Stimulated activated CD4-positive, alpha-beta T cell treated with anti-CD3 and anti-CD28 coated beads, Interleukin-4, amount 100 ng/mL, for 1 hour (primary cell): Measurements from ENCODE around the gene PPA1.
"Not testable (repeated sequence)": the region's sequence is repeated elsewhere in the genome, so short reads cannot be mapped to it uniquely, and the experiment has no call there.

Source experiments
- DNase-seq: peaks from one replicate; pipeline ENCODE4 v3.0.0-alpha.2; 2020

The PPA1 gene

DNA sequence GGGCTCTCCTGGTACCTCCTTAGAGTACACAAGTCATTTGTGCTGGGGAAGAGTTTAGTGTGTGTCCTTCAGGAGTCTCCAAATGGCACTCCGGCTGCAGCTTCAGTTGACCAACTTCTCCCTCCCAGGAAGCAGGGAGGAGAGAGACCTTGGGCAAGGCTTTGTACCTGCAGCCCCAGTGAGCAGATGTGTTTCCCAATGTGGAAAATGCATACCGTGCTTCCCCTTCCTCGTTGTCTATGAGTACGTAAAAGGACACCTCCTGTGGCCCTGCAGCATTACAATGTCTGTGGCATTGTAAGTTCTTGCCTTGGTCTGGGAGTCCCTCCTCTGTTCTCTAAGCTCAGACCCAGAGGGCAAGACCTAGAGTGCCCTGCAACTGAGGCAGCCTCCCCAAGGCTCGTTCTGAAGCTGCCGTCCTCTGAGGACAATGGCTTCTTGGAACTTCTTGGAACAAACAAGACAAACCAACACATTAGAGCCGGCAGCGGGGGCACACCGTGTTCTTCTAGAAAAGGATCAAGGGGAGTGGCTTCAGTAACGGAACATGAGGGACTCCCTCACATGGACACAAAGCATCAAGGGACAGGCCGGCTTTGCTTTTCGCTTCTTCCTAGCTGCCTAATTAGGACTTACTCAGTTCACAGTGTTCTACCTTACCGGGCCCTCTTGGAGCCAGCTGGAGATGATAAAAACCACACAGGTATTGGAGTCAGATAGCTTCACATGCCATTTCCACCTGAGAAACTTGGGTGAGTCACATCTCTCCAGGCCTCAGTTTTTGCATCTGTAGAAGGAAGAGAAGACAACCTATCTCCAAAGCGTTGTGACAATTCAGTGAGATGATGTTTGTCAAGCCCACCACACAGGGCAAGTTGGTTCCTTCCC, 20.9 kb upstream of the PPA1 start:
- DNase-seq: no peak

DNA sequence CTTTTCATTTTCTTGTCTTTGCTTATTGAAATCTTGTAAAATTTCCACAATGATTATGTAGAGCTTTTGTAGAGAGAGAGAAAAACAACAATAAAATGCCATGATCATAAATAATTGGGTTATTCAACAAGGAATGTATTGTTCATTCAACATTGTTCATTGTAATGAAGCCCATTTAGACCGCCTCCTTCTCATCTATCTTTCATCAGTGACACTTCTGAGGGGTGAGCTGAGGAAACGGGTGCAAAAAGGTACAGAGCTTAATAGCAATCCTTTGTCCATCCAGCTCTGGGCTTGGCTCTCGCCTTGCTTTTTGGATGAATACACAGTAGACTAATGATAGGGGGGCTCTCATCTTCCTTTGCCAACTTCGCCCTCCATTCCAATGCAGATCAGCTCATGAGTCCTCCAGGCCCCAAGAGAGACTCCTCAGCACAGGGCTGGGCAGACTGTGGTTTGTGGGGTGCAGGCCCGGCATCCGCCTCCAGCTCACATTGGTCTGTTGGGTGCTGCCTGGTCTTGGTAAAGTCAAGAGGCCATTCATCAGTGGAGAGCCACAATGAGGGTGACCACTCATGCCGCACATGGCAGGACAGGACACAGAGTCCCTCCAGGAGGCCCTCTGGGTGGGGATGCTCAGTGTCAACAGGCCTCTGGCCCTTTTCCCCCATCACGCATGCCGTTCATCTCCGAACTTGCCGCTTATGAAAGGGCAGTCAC, 17.9 kb upstream of the PPA1 start:
- no peak for DNase-seq

GRCh38 chr10:70247360-70247759, 14.1 kb upstream of the PPA1 start:
- no peak for DNase-seq

- DNase-seq: no peak
These were observed 7.9 kb upstream of the PPA1 start for GRCh38 chr10:70241081-70241480.

DNA sequence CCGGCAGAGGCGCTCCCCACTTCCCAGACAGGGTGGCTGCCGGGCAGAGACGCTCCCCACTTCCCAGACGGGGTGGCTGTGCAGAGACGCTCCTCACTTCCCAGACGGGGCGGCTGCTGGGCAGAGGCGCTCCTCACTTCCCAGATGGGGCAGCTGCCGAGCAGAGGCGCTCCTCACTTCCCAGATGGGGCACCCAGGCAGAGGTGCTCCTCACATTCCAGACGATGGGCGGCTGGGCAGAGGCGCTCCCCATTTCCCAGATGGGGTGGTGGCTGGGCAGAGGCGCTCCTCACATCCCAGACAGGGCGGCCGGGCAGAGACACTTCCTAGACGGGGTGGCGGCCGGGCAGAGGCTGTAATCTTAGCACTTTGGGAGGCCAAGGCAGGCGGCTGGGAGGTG, 6.8 kb upstream of the PPA1 start:
- not testable (repeated sequence) for DNase-seq

DNA sequence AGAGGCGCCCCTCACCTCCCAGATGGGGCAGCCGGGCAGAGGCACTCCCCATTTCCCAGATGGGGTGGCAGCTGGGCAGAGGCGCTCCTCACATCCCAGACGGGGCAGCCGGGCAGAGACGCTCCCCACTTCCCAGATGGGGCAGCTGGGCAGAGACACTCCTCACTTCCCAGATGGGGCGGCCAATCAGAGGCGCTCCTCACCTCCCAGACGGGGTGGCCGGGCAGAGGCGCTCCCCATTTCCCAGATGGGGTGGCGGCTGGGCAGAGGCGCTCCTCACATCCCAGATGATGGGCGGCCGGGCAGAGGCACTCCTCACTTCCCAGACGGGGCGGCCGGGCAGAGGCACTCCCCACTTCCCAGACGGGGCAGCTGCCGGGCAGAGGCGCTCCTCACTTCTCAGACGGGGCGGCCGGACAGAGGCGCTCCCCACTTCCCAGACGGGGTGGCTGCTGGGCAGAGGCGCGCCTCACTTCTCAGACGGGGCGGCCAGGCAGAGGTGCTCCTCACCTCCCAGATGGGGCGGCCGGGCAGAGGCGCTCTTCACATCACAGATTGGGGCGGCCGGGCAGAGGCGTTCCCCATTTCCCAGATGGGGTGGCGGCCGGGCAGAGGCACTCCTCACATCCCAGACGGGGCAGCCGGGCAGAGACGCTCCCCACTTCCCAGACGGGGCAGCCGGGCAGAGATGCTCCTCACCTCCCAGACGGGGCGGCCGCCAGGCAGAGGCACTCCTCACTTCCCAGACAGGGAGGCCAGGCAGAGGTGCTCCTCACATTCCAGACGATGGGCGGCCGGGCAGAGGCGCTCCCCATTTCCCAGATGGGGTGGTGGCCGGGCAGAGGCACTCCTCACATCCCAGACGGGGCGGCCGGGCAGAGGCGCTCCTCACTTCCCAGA, 6.1 kb upstream of the PPA1 start:
- DNase-seq: not testable (repeated sequence)

DNA sequence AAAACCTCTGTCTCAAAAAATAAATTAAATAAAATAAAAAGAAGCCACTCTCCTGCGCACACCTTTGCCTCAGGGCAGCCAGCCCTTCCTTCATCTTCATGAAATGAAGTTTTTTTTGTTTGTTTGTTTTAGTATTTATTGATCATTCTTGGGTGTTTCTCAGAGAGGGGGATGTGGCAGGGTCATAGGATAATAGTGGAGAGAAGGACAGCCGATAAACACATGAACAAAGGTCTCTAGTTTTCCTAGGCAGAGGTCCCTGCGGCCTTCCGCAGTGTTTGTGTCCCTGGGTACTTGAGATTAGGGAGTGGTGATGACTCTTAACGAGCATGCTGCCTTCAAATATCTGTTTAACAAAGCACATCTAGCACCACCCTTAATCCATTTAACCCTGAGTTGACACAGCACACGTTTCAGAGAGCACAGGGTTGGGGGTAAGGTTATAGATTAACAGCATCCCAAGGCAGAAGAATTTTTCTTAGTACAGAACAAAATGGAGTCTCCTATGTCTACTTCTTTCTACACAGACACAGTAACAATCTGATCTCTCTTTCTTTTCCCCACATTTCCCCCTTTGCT, 4.8 kb upstream of the PPA1 start:
- DNase-seq: not testable (repeated sequence)

GRCh38 chr10:70234668-70235447, 1.6 kb upstream of the PPA1 start:
- no peak for DNase-seq

- DNase-seq: no peak
These were observed 691 bp upstream of the PPA1 start for GRCh38 chr10:70233939-70234300.

DNA sequence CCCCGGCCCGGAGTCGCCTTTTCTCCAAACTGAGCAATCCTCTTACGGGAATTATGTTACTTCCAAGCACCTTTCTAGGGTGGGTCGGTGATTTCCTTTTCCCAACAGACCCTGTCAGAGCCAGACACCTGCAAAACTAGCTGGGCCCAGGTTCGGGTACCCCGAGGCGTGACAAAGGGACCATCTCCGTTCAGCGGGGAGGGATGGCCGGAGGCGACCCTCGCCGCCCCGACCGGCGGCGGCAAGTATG, 445 bp downstream of the PPA1 start:
- DNase-seq: no peak

GRCh38 chr10:70232155-70232858, 922 bp downstream of the PPA1 start:
- DNase-seq: peak; percentile 45

DNA sequence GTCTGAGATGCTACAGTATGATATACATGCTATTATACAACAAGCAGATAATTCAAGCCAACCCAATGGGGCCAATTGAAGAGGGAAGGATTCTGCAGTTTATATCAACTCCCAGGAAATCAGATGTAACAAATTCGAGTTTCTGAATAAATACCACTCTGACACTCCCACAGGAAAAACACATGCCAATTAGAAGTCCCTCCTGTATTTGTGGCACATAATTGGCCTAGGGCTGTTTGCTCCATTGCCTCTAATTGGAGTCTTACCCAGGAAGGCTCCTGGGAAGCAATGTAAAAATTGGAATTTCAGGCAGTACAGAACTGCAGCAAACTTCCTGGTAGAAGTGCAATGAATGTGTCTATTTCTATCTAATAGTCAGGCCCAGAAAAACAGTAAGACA, 4.7 kb downstream of the PPA1 start:
- DNase-seq: no peak

DNA sequence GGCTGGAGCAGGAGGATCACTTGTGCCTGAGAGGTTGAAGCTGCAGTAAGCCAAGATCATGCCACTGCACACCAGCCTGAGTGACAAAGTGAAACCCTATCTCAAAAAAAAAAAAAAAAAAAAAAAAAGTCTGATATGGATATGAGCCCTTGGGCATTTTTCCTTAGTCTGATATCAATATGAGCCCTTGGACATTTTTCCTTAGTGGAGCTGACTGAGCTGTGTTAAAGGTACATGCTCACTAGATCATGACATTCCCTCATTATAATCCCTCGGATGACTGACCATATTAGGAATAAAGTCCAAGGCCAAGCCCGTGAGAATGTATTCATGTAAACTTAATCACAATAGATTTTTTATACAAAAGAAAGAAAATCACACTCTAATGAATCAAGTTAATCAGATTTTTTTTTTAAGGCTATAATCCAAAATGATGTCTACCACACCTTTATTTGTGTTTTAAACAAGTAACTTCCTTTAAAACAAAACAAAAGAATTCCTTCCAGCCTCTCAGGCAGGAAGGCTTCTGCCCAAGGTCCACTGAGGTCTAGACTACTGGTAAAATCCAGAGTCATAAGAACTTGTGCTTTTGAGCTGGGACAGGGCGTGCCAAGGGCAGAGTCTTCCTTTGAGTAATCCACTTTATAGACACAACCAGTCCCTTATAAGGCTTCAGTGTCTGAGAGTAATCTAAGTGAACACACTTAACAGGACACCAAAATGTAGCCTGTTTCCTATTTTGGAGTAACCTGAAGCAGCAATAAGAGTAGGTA, 5.5 kb downstream of the PPA1 start:
- no peak for DNase-seq

DNA sequence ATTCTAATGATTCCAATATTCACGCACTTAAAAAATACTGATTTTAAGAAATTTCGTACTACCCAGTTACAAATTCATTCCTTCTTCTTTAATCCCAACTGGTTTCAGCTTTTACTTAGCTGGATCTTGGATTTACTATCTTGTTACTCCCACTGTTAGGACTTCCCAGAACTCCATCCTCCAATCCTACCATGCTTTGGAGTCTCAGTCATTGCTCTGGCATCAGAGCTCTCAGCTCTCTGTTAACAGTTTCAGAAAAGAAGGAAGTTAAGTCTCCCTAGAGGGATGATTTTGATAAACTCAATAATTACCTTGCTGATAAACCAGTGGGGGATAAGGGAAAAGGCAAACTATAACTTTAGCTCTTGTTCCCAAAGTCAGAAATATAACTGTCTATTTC, 9.5 kb downstream of the PPA1 start:
- no peak for DNase-seq

DNA sequence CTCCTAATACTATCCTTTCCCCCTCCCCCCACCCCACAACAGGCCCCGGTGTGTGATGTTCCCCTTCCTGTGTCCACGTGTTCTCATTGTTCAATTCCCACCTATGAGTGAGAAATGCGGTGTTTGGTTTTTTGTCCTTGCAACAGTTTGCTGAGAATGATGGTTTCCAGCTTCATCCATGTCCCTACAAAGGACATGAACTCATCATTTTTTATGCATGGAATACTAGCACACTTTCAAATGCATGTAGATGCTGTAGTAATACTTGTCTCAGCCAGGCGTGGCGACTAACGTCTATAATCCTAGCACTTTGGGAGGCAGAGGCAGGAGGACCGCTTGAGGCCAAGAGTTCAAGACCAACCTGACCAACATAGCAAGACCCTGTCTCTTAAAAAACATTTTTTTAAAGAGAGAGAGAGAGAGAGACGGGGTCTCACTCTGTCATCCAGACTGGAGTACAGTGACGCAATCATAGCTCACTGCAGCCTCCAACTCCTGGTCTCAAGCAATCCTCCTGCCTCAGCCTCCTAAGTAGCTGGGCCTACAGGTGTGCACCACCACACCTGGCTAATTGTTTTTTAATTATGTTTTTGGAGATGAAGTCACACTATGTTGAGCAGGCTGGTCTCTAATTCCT, 10.3 kb downstream of the PPA1 start:
- DNase-seq: not testable (repeated sequence)

DNA sequence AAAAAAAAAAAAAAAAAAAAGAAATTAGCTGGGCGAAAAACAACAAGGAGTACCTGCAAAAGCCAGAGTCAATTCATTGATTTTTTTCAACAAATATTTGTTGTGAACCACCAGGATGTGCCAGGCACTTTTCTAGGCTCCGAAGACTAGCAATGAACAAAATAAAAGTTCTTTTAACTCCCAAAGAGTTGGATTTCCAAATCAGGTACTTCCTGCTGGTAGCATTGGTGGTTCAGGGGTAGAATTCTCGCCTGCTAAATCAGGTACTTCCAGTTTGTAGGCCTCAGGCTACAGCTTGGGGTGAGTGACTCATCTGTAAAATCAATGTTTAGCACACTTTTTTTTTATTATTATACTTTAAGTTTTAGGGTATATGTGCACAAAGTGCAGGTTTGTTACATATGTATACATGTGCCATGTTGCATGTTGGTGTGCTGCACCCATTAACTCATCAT, 10.9 kb downstream of the PPA1 start:
- no peak for DNase-seq

GRCh38 chr10:70221030-70221429, 12.2 kb downstream of the PPA1 start:
- no peak for DNase-seq

DNA sequence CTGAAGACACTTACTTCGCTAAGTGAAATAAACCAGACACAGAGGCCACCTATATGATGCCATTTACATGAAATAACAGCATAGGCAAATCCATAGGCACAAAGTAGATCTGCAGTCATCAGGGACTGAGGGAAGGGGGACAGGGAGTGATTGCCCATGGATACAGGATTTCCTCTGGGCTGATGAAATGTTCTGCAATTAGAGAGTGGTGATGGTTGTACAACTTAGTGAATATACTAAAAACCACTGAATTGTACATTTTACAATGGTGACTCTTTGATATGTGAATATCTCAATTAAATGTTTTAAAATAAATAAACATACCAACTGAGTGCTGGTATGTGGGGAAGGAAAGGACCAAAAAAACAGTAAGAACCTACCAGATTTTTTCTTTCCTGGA, 20.4 kb downstream of the PPA1 start:
- no peak for DNase-seq

DNA sequence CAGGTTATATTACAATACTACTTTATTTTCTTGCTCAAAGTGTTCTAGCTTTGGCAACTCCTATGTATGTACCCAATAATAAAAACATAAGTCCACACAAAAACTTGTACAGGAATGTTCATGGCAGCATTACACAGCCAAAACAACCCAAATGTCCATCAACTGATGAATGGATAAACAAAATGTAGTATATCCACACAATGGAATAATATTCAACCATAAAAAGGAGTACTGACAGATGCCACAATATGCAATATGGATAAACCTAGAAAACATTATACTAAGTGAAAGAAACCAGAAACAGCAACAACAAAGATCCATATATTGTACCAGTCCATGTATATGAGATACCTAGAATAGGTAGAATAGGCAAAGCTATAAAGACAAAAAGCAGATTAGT, 21.0 kb downstream of the PPA1 start:
- no peak for DNase-seq

GRCh38 chr10:70206762-70207161, 26.5 kb downstream of the PPA1 start:
- no peak for DNase-seq
